ENCODE results near the gene RBMS1. TPM values are rescaled to one million over a fixed set of nuclear protein-coding genes. Genes with fewer than 3 reads are reported as not detected.

Gene RBMS1
- total RNA-seq, 1 donor from 2014 or later, result 148 TPM

GRCh38 chr2:160429248-160430000 lies 64.2 kb downstream of the RBMS1 start:
- no peak for TF ChIP-seq EZH2 (IDR thresholded peaks at IDR 0.05; ENCODE audit: insufficient read depth, low read length)
- TF ChIP-seq CTCF (IDR thresholded peaks at IDR 0.05; ENCODE audit: insufficient read depth, low read depth, low read length), result peak; percentile 56
- Mint-ChIP-seq H3K4me1 (ENCODE audit: low read depth, unreplicated experiment) (peaks cover 39% of the 10 kb centered on the region), H3K36me3 (ENCODE audit: low read depth, unreplicated experiment) (peaks cover 13% of the 10 kb centered on the region), H3K9me3 (ENCODE audit: unreplicated experiment) (peaks cover 6% of the 10 kb centered on the region), H3K27ac (ENCODE audit: unreplicated experiment) (peak overlapping the region; percentile 26), H3K27me3 (ENCODE audit: low read depth, unreplicated experiment) (no peaks in the 10 kb centered on the region), H3K4me3 (ENCODE audit: unreplicated experiment) (no peak overlapping the region)
- Histone ChIP-seq H3K79me2 (ENCODE audit: insufficient read depth, low read length) (peaks cover 29% of the 10 kb centered on the region), H3K27ac (ENCODE audit: low read depth, low read length) (no peak overlapping the region), H4K20me1 (ENCODE audit: insufficient read depth, low read length) (peaks cover 2% of the 10 kb centered on the region), H3K36me3 (ENCODE audit: insufficient read depth, low read length) (no peaks in the 10 kb centered on the region), H3K4me2 (ENCODE audit: low read length) (no peak overlapping the region), H2AFZ (ENCODE audit: low read depth, low read length) (no peak overlapping the region), H3K4me3 (ENCODE audit: insufficient read depth, low read depth, low read length) (no peak overlapping the region), H3K9ac (ENCODE audit: low read length) (no peak overlapping the region), H3K4me1 (ENCODE audit: insufficient read depth, low read length) (peaks cover 22% of the 10 kb centered on the region), H3K27me3 (ENCODE audit: insufficient read depth, low read length) (no peaks in the 10 kb centered on the region), H3K9me3 (ENCODE audit: insufficient read depth, low read depth, low read length) (no peaks in the 10 kb centered on the region)
- FAIRE-seq, result no peak
- peak; percentile 42 for DNase-seq (ENCODE audit: low read depth)

- Histone ChIP-seq H3K27ac (ENCODE audit: low read depth, low read length) (peak overlapping the region; percentile 41), H3K4me2 (ENCODE audit: low read length) (peak overlapping the region; percentile 59)
- TF ChIP-seq CTCF (IDR thresholded peaks at IDR 0.05; ENCODE audit: insufficient read depth, low read depth, low read length), result no peak
- no peak for TF ChIP-seq EZH2 (IDR thresholded peaks at IDR 0.05; ENCODE audit: insufficient read depth, low read length)
These were observed 65.2 kb downstream of the RBMS1 start for GRCh38 chr2:160428405-160428763.

More at GRCh38 chr2:160428405-160428763, 65.2 kb downstream of the RBMS1 start:
- FAIRE-seq, result peak; percentile 58
- peaks cover 22% of the 10 kb centered on the region for H3K4me1 ChIP-seq (ENCODE audit: insufficient read depth, low read length)
- Mint-ChIP-seq H3K4me3 (ENCODE audit: unreplicated experiment) (no peak overlapping the region), H3K27me3 (ENCODE audit: low read depth, unreplicated experiment) (no peaks in the 10 kb centered on the region), H3K36me3 (ENCODE audit: low read depth, unreplicated experiment) (peaks cover 13% of the 10 kb centered on the region), H3K27ac (ENCODE audit: unreplicated experiment) (no peak overlapping the region), H3K9me3 (ENCODE audit: unreplicated experiment) (peaks cover 6% of the 10 kb centered on the region), H3K4me1 (ENCODE audit: low read depth, unreplicated experiment) (peaks cover 40% of the 10 kb centered on the region)
- H3K27me3 ChIP-seq (ENCODE audit: insufficient read depth, low read length), result no peaks in the 10 kb centered on the region
- H3K9me3 ChIP-seq (ENCODE audit: insufficient read depth, low read depth, low read length), result no peaks in the 10 kb centered on the region
- H3K79me2 ChIP-seq (ENCODE audit: insufficient read depth, low read length), result peaks cover 23% of the 10 kb centered on the region
- DNase-seq (ENCODE audit: low read depth), result no peak
- no peak overlapping the region for H3K4me3 ChIP-seq (ENCODE audit: insufficient read depth, low read depth, low read length)
- H3K9ac ChIP-seq (ENCODE audit: low read length), result peak overlapping the region; percentile 19
- H3K36me3 ChIP-seq (ENCODE audit: insufficient read depth, low read length), result no peaks in the 10 kb centered on the region
- peaks cover 2% of the 10 kb centered on the region for H4K20me1 ChIP-seq (ENCODE audit: insufficient read depth, low read length)
- H2AFZ ChIP-seq (ENCODE audit: low read depth, low read length), result no peak overlapping the region
